Ascending aorta (tissue), 2 donors: ENCODE data around the gene LAGE3. TPM values are rescaled to one million over a fixed set of nuclear protein-coding genes. Genes with fewer than 3 reads are reported as not detected.

ENCODE experiments used
- DNase-seq, 2 donors: peaks; one replicate each; pipeline ENCODE4 v3.0.0-alpha.2; 2019; ENCODE audit warnings: low spot score in 2 of 2
- H3K27ac ChIP-seq, 2 donors: fragments of 200-600 bp; sonication (generic); one replicate each; pipeline ENCODE4 v1.5.1; 2016 to 2017; ENCODE audit warnings: mild to moderate bottlenecking in 1 of 2
- H3K27me3 ChIP-seq: fragments of 200-600 bp; sonication (generic); one replicate; pipeline ENCODE4 v1.5.1; 2017
- H3K36me3 ChIP-seq, 2 donors: fragments of 200-600 bp; sonication (generic); one replicate each; pipeline ENCODE4 v1.5.1; 2016
- H3K4me1 ChIP-seq, 2 donors: fragments of 200-600 bp; sonication (generic); one replicate each; pipeline ENCODE4 v1.5.1; 2016 to 2017; ENCODE audit warnings: mild to moderate bottlenecking in 1 of 2
- H3K4me3 ChIP-seq, 2 donors: fragments of 200-600 bp; sonication (generic); one replicate each; pipeline ENCODE4 v1.5.1; 2016 to 2017; ENCODE audit warnings: mild to moderate bottlenecking in 1 of 2
- H3K9me3 ChIP-seq, 2 donors: fragments of 200-600 bp; sonication (generic); one replicate each; pipeline ENCODE4 v1.5.1; 2016
- intact Hi-C: fragments of 100-400 bp; cut with DNase I; formaldehyde crosslinking; loops from one replicate; pipeline ENCODE4 v1.15.1; 2023
- total RNA-seq: library from RNA; depleted of rRNA; stranded (reverse); fragments of >200 nt; gene quantifications from one replicate; pipeline ENCODE4 v1.1.0, GENCODE V29; 2016
- TF ChIP-seq, protein P1 (sequence below), 3 experiments: fragments of 200-600 bp in 2 of 3; fragments of 450-650 bp in 1 of 3; sonication (generic) in 2 of 3; IDR thresholded peaks; one replicate each; pipeline ENCODE4 v1.5.1; 2016 to 2019; ENCODE audit warnings: antibody characterized with exemption in 3 of 3, mild to moderate bottlenecking in 1 of 3, moderate library complexity in 1 of 3

LAGE3 gene
- total RNA-seq, 1 donor from 2014 or later = 52.0 TPM

DNA sequence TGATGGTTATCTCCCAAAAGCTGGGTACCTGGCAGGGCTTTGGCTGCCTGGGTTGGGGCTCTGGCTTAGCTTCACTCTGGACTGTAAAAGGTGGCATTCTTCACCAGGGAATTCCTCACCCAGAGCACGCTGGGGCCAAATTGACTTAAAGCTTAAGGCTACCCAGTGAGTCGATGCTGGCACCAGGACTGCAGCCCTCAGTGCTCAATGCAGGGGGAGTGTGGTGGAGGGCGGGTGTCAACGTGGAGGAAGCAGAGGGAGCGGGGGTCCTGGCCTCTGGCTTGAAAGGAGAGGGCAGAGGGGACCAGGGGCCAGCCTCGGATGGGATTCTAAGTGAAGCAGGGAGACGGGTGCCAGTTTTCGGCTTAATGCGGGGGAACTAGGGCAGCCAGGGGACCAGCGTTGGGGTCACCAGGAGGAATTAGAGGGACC, 35.6 kb downstream of the LAGE3 start:
- TF ChIP-seq, protein P1, sequence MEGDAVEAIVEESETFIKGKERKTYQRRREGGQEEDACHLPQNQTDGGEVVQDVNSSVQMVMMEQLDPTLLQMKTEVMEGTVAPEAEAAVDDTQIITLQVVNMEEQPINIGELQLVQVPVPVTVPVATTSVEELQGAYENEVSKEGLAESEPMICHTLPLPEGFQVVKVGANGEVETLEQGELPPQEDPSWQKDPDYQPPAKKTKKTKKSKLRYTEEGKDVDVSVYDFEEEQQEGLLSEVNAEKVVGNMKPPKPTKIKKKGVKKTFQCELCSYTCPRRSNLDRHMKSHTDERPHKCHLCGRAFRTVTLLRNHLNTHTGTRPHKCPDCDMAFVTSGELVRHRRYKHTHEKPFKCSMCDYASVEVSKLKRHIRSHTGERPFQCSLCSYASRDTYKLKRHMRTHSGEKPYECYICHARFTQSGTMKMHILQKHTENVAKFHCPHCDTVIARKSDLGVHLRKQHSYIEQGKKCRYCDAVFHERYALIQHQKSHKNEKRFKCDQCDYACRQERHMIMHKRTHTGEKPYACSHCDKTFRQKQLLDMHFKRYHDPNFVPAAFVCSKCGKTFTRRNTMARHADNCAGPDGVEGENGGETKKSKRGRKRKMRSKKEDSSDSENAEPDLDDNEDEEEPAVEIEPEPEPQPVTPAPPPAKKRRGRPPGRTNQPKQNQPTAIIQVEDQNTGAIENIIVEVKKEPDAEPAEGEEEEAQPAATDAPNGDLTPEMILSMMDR (IDR thresholded peaks at IDR 0.05) = no peak
- H3K27ac ChIP-seq = peak overlapping the region; percentile 80 to 83
- peaks cover 19 to 35% of the 10 kb centered on the region in 2 donors for H3K36me3 ChIP-seq
- DNase-seq = no peak
- H3K9me3 ChIP-seq = no peaks in the 10 kb centered on the region
- peaks cover 0 to 18% of the 10 kb centered on the region in 2 donors for H3K4me1 ChIP-seq
- intact Hi-C loops = loop anchor here (5.0 kb wide), 2 partner anchors 34 to 36 kb away; partner anchors contain the start of genes DNASE1L1 and LAGE3
- no peaks in the 10 kb centered on the region for H3K27me3 ChIP-seq
- peak overlapping the region; percentile 77 to 85 for H3K4me3 ChIP-seq

GRCh38 chrX:154441984-154442707, 36.9 kb downstream of the LAGE3 start:
- Histone ChIP-seq H3K4me3 (no peak overlapping the region), H3K36me3 (peaks cover 15 to 33% of the 10 kb centered on the region in 2 donors), H3K27ac (no peak overlapping the region), H3K27me3 (no peaks in the 10 kb centered on the region), H3K4me1 (peaks cover 0 to 21% of the 10 kb centered on the region in 2 donors), H3K9me3 (no peaks in the 10 kb centered on the region)
- intact Hi-C loops = loop anchor here (5.0 kb wide), 2 partner anchors 35 kb away; partner anchors contain the start of genes DNASE1L1 and LAGE3
- TF ChIP-seq, protein P1 (IDR thresholded peaks at IDR 0.05) = no peak
- DNase-seq = no peak

GRCh38 chrX:154441564-154441963, 37.5 kb downstream of the LAGE3 start:
- Histone ChIP-seq H3K4me1 (peaks cover 0 to 21% of the 10 kb centered on the region in 2 donors), H3K36me3 (peaks cover 15 to 33% of the 10 kb centered on the region in 2 donors)

GRCh38 chrX:154440623-154441357, 38.3 kb downstream of the LAGE3 start:
- no peak overlapping the region for H3K27ac ChIP-seq
- H3K27me3 ChIP-seq = no peaks in the 10 kb centered on the region
- TF ChIP-seq, protein P1 (IDR thresholded peaks at IDR 0.05) = no peak
- H3K36me3 ChIP-seq = peaks cover 15 to 33% of the 10 kb centered on the region in 2 donors
- intact Hi-C loops = loop anchor here (5.0 kb wide), 2 partner anchors 33 to 37 kb away; partner anchors contain the start of genes DNASE1L1 and LAGE3
- peaks cover 3 to 21% of the 10 kb centered on the region in 2 donors for H3K4me1 ChIP-seq
- no peaks in the 10 kb centered on the region for H3K9me3 ChIP-seq
- DNase-seq = no peak
- no peak overlapping the region for H3K4me3 ChIP-seq

More at GRCh38 chrX:154441564-154441963, 37.5 kb downstream of the LAGE3 start:
- intact Hi-C loops = loop anchor here (5.0 kb wide), 2 partner anchors 34 to 36 kb away; partner anchors contain the start of genes DNASE1L1 and LAGE3
- Histone ChIP-seq H3K4me3 (no peak overlapping the region), H3K27ac (no peak overlapping the region), H3K27me3 (no peaks in the 10 kb centered on the region), H3K9me3 (no peaks in the 10 kb centered on the region)
- no peak for DNase-seq
- TF ChIP-seq, protein P1 (IDR thresholded peaks at IDR 0.05) = no peak

- Histone ChIP-seq H3K27ac (no peak overlapping the region), H3K36me3 (peaks cover 18 to 33% of the 10 kb centered on the region in 2 donors), H3K27me3 (no peaks in the 10 kb centered on the region), H3K4me1 (peaks cover 3 to 15% of the 10 kb centered on the region in 2 donors), H3K4me3 (no peak overlapping the region), H3K9me3 (no peaks in the 10 kb centered on the region)
- TF ChIP-seq, protein P1 (IDR thresholded peaks at IDR 0.05) = no peak
- DNase-seq = no peak
- intact Hi-C loops = loop anchor here (5.0 kb wide), 2 partner anchors 33 to 37 kb away; partner anchors contain the start of genes DNASE1L1 and LAGE3
These were observed 39.2 kb downstream of the LAGE3 start for GRCh38 chrX:154439841-154440240.
